Astrocyte of the spinal cord (primary cell): ENCODE data around the gene TEX9.

Source experiments
- DNase-seq: peaks from one replicate; pipeline ENCODE4 v3.0.0; 2011; ENCODE audit warnings: low read depth, low spot score
- H3K4me3 ChIP-seq: 2 replicates; pipeline ENCODE4 v1.5.1; 2011; ENCODE audit warnings: low read depth, mild to moderate bottlenecking, low read length, moderate library complexity
- in situ Hi-C: cut with HindIII; loops from 2 replicates; pipeline ENCODE4 v1.10.0; 2017; ENCODE audit warnings: low sequenced_read_pairs
- TF ChIP-seq, protein P1 (sequence below): IDR thresholded peaks from 2 replicates; pipeline ENCODE4 v1.5.1; 2012; ENCODE audit warnings: low read depth, mild to moderate bottlenecking, low read length, inconsistent platforms

TEX9 gene

GRCh38 chr15:56442354-56442753 is 77.1 kb downstream of the TEX9 start:
- no peak for DNase-seq
- H3K4me3 ChIP-seq, result no peak overlapping the region
- TF ChIP-seq, protein P1, sequence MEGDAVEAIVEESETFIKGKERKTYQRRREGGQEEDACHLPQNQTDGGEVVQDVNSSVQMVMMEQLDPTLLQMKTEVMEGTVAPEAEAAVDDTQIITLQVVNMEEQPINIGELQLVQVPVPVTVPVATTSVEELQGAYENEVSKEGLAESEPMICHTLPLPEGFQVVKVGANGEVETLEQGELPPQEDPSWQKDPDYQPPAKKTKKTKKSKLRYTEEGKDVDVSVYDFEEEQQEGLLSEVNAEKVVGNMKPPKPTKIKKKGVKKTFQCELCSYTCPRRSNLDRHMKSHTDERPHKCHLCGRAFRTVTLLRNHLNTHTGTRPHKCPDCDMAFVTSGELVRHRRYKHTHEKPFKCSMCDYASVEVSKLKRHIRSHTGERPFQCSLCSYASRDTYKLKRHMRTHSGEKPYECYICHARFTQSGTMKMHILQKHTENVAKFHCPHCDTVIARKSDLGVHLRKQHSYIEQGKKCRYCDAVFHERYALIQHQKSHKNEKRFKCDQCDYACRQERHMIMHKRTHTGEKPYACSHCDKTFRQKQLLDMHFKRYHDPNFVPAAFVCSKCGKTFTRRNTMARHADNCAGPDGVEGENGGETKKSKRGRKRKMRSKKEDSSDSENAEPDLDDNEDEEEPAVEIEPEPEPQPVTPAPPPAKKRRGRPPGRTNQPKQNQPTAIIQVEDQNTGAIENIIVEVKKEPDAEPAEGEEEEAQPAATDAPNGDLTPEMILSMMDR, result no peak
- in situ Hi-C loops, result no loop called here

DNA sequence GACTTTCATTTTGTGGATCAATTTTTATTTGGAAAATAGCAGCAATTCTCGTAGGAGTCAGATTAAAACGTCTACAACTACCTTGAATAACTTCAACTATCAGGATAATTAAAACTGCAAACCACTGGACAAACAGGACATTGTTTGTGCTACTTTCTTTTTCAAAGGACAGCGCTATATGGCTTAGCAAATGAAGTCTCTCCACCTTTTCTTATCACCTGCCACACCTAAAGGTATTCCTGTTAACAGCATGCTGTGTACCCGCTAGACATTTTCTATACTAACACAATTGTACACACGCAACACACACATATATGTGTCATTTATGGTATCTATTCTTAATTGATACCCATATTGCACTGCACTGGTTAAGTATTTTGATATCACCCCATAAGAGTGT is 80.5 kb downstream of the TEX9 start:
- in situ Hi-C loops, result no loop called here
- no peak for DNase-seq
- no peak overlapping the region for H3K4me3 ChIP-seq
- TF ChIP-seq, protein P1, result no peak

DNA sequence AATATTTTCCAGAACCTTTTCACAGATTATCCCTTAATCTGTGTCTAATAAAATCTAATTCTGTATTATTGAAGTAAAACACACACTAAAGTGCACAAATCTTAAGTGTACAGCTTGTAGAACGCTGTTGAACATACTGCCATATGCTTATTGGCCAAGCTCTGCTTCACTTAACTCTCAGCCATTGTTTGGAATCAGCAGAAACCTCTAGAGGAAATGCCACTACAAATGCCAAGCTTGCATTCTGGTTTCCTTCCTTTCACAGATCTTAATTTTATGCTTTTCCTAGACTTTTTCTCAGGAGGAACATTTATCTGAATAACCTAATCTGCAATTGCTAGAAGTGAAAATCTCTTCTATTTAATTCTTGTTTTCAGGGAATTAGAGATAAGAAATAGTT is 89.6 kb downstream of the TEX9 start:
- TF ChIP-seq, protein P1, result no peak
- H3K4me3 ChIP-seq, result no peak overlapping the region
- no peak for DNase-seq
- in situ Hi-C loops, result no loop called here

- in situ Hi-C loops, result no loop called here
- no peak overlapping the region for H3K4me3 ChIP-seq
- DNase-seq, result no peak
- TF ChIP-seq, protein P1, result no peak
These were observed 91.0 kb downstream of the TEX9 start for GRCh38 chr15:56456229-56456628.

DNA sequence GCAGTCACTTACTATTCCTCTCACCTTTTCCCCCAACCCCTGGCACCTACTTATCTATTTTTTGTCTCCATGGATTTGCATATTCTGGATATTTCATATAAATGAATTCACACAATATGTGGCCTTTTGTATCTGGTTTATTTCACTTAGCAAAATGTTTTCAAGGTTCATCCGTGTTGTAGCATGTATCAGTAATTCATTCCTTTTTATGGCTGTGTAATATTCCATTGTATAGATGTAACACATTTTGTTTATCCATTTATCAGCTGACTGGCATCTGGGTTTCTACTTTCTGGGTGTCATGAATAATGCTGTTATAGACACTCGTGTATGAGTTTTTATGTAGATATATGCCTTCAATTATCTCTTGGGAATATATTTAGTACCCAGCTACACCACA is 93.9 kb downstream of the TEX9 start:
- H3K4me3 ChIP-seq, result no peak overlapping the region
- in situ Hi-C loops, result no loop called here
- TF ChIP-seq, protein P1, result no peak
- DNase-seq, result no peak

DNA sequence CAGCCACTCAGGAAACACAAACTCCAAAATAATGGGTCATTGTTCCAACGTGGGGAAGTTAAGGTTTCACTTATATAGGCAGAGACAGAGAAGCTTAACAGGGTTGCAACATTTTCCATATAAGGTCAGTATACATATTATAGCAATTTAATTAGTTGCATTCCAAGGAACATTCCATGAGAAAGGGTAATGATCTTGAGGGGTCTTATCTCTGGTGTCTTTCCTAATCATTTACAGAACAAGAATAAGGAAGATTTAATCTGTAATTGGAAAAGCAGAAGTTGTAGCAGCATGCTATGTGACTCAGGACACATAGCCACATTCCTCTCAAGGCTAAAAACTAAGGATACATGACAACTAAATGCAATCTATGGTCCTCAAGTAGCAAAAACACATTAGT is 94.8 kb downstream of the TEX9 start:
- TF ChIP-seq, protein P1, result no peak
- in situ Hi-C loops, result no loop called here

DNA sequence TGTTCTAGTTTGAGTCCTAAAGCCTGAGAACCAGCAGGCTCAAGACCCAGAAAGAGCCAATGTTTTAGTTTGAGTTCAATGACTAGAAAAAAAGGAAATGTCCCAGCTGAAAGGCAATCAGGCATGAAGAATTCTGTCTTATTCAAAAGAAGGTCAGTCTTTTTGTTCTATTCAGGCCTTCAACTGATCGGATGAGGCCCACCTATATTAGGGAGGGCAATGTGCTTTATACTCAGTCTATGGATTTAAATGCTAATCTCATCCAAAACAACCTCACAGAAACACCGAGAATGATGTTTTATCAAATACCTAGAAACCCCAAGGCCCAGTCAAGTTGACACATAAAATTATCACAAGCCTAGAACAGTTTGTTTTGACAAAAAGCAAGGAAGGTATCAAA is 95.7 kb downstream of the TEX9 start:
- in situ Hi-C loops, result no loop called here
- DNase-seq, result no peak
- TF ChIP-seq, protein P1, result no peak
- no peak overlapping the region for H3K4me3 ChIP-seq

More for the DNA sequence above, 94.8 kb downstream of the TEX9 start:
- no peak overlapping the region for H3K4me3 ChIP-seq
- DNase-seq, result no peak
